ENCODE data around the gene MEGF6. TPM values are rescaled to one million over a fixed set of nuclear protein-coding genes. Genes with fewer than 3 reads are reported as not detected.

MEGF6 gene
- total and polyA plus RNA-seq, 2 of the 8 experiments (the other 6 are each of a cell fraction or from before 2014, with no cell fraction given): 4.1 to 14.8 TPM

GRCh38 chr1:3638027-3638426 lies 26.7 kb upstream of the MEGF6 start (continued):
- TF ChIP-seq, protein P1, sequence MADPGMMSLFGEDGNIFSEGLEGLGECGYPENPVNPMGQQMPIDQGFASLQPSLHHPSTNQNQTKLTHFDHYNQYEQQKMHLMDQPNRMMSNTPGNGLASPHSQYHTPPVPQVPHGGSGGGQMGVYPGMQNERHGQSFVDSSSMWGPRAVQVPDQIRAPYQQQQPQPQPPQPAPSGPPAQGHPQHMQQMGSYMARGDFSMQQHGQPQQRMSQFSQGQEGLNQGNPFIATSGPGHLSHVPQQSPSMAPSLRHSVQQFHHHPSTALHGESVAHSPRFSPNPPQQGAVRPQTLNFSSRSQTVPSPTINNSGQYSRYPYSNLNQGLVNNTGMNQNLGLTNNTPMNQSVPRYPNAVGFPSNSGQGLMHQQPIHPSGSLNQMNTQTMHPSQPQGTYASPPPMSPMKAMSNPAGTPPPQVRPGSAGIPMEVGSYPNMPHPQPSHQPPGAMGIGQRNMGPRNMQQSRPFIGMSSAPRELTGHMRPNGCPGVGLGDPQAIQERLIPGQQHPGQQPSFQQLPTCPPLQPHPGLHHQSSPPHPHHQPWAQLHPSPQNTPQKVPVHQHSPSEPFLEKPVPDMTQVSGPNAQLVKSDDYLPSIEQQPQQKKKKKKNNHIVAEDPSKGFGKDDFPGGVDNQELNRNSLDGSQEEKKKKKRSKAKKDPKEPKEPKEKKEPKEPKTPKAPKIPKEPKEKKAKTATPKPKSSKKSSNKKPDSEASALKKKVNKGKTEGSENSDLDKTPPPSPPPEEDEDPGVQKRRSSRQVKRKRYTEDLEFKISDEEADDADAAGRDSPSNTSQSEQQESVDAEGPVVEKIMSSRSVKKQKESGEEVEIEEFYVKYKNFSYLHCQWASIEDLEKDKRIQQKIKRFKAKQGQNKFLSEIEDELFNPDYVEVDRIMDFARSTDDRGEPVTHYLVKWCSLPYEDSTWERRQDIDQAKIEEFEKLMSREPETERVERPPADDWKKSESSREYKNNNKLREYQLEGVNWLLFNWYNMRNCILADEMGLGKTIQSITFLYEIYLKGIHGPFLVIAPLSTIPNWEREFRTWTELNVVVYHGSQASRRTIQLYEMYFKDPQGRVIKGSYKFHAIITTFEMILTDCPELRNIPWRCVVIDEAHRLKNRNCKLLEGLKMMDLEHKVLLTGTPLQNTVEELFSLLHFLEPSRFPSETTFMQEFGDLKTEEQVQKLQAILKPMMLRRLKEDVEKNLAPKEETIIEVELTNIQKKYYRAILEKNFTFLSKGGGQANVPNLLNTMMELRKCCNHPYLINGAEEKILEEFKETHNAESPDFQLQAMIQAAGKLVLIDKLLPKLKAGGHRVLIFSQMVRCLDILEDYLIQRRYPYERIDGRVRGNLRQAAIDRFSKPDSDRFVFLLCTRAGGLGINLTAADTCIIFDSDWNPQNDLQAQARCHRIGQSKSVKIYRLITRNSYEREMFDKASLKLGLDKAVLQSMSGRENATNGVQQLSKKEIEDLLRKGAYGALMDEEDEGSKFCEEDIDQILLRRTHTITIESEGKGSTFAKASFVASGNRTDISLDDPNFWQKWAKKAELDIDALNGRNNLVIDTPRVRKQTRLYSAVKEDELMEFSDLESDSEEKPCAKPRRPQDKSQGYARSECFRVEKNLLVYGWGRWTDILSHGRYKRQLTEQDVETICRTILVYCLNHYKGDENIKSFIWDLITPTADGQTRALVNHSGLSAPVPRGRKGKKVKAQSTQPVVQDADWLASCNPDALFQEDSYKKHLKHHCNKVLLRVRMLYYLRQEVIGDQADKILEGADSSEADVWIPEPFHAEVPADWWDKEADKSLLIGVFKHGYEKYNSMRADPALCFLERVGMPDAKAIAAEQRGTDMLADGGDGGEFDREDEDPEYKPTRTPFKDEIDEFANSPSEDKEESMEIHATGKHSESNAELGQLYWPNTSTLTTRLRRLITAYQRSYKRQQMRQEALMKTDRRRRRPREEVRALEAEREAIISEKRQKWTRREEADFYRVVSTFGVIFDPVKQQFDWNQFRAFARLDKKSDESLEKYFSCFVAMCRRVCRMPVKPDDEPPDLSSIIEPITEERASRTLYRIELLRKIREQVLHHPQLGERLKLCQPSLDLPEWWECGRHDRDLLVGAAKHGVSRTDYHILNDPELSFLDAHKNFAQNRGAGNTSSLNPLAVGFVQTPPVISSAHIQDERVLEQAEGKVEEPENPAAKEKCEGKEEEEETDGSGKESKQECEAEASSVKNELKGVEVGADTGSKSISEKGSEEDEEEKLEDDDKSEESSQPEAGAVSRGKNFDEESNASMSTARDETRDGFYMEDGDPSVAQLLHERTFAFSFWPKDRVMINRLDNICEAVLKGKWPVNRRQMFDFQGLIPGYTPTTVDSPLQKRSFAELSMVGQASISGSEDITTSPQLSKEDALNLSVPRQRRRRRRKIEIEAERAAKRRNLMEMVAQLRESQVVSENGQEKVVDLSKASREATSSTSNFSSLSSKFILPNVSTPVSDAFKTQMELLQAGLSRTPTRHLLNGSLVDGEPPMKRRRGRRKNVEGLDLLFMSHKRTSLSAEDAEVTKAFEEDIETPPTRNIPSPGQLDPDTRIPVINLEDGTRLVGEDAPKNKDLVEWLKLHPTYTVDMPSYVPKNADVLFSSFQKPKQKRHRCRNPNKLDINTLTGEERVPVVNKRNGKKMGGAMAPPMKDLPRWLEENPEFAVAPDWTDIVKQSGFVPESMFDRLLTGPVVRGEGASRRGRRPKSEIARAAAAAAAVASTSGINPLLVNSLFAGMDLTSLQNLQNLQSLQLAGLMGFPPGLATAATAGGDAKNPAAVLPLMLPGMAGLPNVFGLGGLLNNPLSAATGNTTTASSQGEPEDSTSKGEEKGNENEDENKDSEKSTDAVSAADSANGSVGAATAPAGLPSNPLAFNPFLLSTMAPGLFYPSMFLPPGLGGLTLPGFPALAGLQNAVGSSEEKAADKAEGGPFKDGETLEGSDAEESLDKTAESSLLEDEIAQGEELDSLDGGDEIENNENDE (IDR thresholded peaks at IDR 0.05; ENCODE audit: insufficient replicate concordance, low read length): no peak
- TF ChIP-seq CREB1 (IDR thresholded peaks at IDR 0.05): no peak
- no peak for TF ChIP-seq TAF1 (IDR thresholded peaks at IDR 0.05; ENCODE audit: low read depth, low read length)
- TF ChIP-seq SRF (IDR thresholded peaks at IDR 0.05; ENCODE audit: low read depth, low read length): no peak
- no peak for TF ChIP-seq SIX5 (IDR thresholded peaks at IDR 0.05; ENCODE audit: low read depth, low read length)
- TF ChIP-seq ATF2 (IDR thresholded peaks at IDR 0.05; ENCODE audit: low read length): no peak
- no peak for TF ChIP-seq RFX5 (IDR thresholded peaks at IDR 0.05; ENCODE audit: borderline replicate concordance, low read depth, low read length)
- no peak for TF ChIP-seq EZH2 (IDR thresholded peaks at IDR 0.05; ENCODE audit: low read depth, low read length, severe bottlenecking)
- TF ChIP-seq E2F6 (IDR thresholded peaks at IDR 0.05): no peak

All from H1 (cell line).